Hepatocyte (in vitro differentiated cells): ENCODE measurements around the gene C2orf92. TPM values are rescaled to one million over a fixed set of nuclear protein-coding genes. Genes with fewer than 3 reads are reported as not detected.

Source experiments
- DNase-seq: peaks from one replicate; pipeline ENCODE4 v3.0.0-alpha.2; 2016; ENCODE audit warnings: low spot score
- H2AFZ ChIP-seq: fragments of 200-600 bp; sonication (generic); 2 replicates; pipeline ENCODE4 v1.6.0; 2016; ENCODE audit warnings: antibody characterized with exemption, mild to moderate bottlenecking
- H3K27ac ChIP-seq: fragments of 200-600 bp; sonication (generic); 2 replicates; pipeline ENCODE4 v1.5.1; 2016; ENCODE audit warnings: mild to moderate bottlenecking
- H3K27me3 ChIP-seq: fragments of 200-600 bp; sonication (generic); 2 replicates; pipeline ENCODE4 v1.6.1; 2016
- H3K36me3 ChIP-seq: fragments of 200-600 bp; sonication (generic); replicated peaks from 2 replicates; pipeline ENCODE4 v1.5.1; 2016; ENCODE audit warnings: low read depth; ENCODE audit not compliant: insufficient read depth
- H3K4me1 ChIP-seq: fragments of 200-600 bp; sonication (generic); 2 replicates; pipeline ENCODE4 v1.5.1; 2016; ENCODE audit warnings: mild to moderate bottlenecking, moderate library complexity; ENCODE audit not compliant: insufficient read depth
- H3K4me2 ChIP-seq: fragments of 200-600 bp; sonication (generic); 2 replicates; pipeline ENCODE4 v1.6.0; 2016
- H3K4me3 ChIP-seq: fragments of 200-600 bp; sonication (generic); 2 replicates; pipeline ENCODE4 v1.5.1; 2016; ENCODE audit warnings: mild to moderate bottlenecking
- H3K79me2 ChIP-seq: fragments of 200-600 bp; sonication (generic); 2 replicates; pipeline ENCODE4 v1.6.0; 2017; ENCODE audit warnings: mild to moderate bottlenecking
- H3K9me2 ChIP-seq: fragments of 200-600 bp; sonication (generic); replicated peaks from 2 replicates; pipeline ENCODE4 v1.6.0; 2017; ENCODE audit warnings: mild to moderate bottlenecking; ENCODE audit not compliant: insufficient read depth
- H3K9me3 ChIP-seq: fragments of 200-600 bp; sonication (generic); 2 replicates; pipeline ENCODE4 v1.5.1; 2016; ENCODE audit warnings: low read depth, mild to moderate bottlenecking
- H4K20me1 ChIP-seq: fragments of 200-600 bp; sonication (generic); 2 replicates; pipeline ENCODE4 v1.6.0; 2016; ENCODE audit warnings: mild to moderate bottlenecking; ENCODE audit not compliant: insufficient read depth, poor library complexity, severe bottlenecking
- CTCF ChIP-seq: fragments of 200-600 bp; sonication (generic); IDR thresholded peaks from 2 replicates; pipeline ENCODE4 v1.5.1; 2016; ENCODE audit warnings: antibody characterized with exemption, mild to moderate bottlenecking; ENCODE audit not compliant: poor library complexity
- EZH2 ChIP-seq: fragments of 200-600 bp; sonication (generic); IDR thresholded peaks from 2 replicates; pipeline ENCODE4 v1.6.1; 2016; ENCODE audit warnings: antibody characterized with exemption, mild to moderate bottlenecking, borderline replicate concordance
- EZH2phosphoT487 ChIP-seq: fragments of 200-600 bp; sonication (generic); IDR thresholded peaks from one replicate; pipeline ENCODE4 v1.6.1; 2018; ENCODE audit warnings: antibody characterized with exemption, mild to moderate bottlenecking, low read depth, moderate library complexity; ENCODE audit not compliant: unreplicated experiment, severe bottlenecking
- WGBS: methylation state at CpG from one replicate; pipeline ENCODE4 v1.1.6; 2016; ENCODE audit warnings: low lambda C conversion rate; ENCODE audit errors: missing lambda C conversion rate; 5-methylcytosine and 5-hydroxymethylcytosine counted together
- polyA plus RNA-seq: library from polyadenylated mRNA; unstranded; fragments of >200 nt; fragmentation: Nextera tagmentation; extraction: Ambion mirVana; gene quantifications from 2 replicates; pipeline ENCODE4 v1.2.1, GENCODE V29; 2016
- total RNA-seq: library from RNA; depleted of rRNA; stranded (reverse); fragments of >200 nt; gene quantifications from 2 replicates; pipeline ENCODE4 v1.2.3, GENCODE V29; 2014

C2orf92 gene
- total and polyA plus RNA-seq, 2 experiments from 2014 or later: 2.1 to 4.5 TPM

GRCh38 chr2:97702731-97703470 is 33.4 kb downstream of the C2orf92 start:
- 90% methylated on average over 19 of the region's 19 CpGs for WGBS
- Histone ChIP-seq H3K9me3 (no peaks in the 10 kb centered on the region), H3K27ac (no peak overlapping the region), H3K9me2 (no peaks in the 10 kb centered on the region), H4K20me1 (no peaks in the 10 kb centered on the region), H3K79me2 (no peaks in the 10 kb centered on the region), H3K27me3 (no peaks in the 10 kb centered on the region), H3K36me3 (no peaks in the 10 kb centered on the region), H3K4me3 (no peak overlapping the region), H3K4me2 (no peak overlapping the region), H3K4me1 (no peaks in the 10 kb centered on the region), H2AFZ (no peak overlapping the region)
- DNase-seq: no peak
- TF ChIP-seq EZH2phosphoT487 (no peak), CTCF (no peak), EZH2 (no peak)

DNA sequence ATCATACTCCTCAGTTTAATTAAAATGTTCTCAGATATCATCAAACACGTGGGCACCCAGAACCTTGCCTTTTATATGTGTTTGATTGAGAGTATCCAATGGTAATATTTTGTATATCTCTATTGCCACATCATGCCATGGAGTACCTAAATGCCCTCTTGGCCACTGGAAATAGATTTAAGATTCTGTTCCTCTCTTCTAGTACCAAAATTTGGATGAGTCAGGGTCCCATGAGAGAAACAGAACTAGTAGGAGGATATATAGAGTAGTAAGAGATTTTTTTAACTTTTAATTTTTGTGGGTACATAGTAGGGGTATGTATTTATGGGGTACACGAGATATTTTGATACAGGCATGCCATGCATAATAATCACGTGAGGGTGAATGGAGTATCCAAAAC is 34.2 kb downstream of the C2orf92 start:
- 84% methylated on average over 3 of the region's 3 CpGs for WGBS
- no peaks in the 10 kb centered on the region for H3K9me3 ChIP-seq

DNA sequence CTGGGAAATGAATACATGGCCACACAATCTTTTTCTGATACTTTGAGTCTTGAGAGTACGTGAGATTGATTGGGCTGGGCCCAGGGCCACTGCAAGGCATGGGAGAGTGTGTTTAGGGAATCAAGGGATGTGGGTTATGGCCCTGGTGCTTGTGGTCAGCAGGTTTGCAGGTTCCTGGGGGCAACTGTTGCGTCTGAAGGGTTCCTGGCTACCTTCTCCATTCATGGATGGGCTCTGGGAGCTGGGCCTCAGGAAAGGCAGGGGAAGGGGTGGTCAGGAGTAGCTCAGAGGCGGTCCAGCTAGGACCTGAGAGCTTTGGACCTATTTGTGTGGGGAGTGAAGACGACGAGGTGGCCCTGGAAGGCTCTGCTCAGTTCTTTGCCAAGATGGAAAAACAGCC is 35.5 kb downstream of the C2orf92 start:
- WGBS: 86% methylated on average over 5 of the region's 5 CpGs
- Histone ChIP-seq H3K9me2 (no peaks in the 10 kb centered on the region), H3K79me2 (no peaks in the 10 kb centered on the region), H3K4me3 (no peak overlapping the region), H3K4me2 (no peak overlapping the region), H3K27ac (no peak overlapping the region), H4K20me1 (no peaks in the 10 kb centered on the region), H2AFZ (no peak overlapping the region), H3K4me1 (no peaks in the 10 kb centered on the region), H3K9me3 (no peaks in the 10 kb centered on the region), H3K36me3 (no peaks in the 10 kb centered on the region), H3K27me3 (no peaks in the 10 kb centered on the region)
- no peak for DNase-seq
- no peak for TF ChIP-seq CTCF

More for the DNA sequence above, 34.2 kb downstream of the C2orf92 start:
- Histone ChIP-seq H3K79me2 (no peaks in the 10 kb centered on the region), H3K4me3 (no peak overlapping the region), H3K27me3 (no peaks in the 10 kb centered on the region), H3K9me2 (no peaks in the 10 kb centered on the region), H4K20me1 (no peaks in the 10 kb centered on the region), H3K4me2 (no peak overlapping the region), H3K36me3 (no peaks in the 10 kb centered on the region), H3K27ac (no peak overlapping the region), H3K4me1 (no peaks in the 10 kb centered on the region), H2AFZ (no peak overlapping the region)
- TF ChIP-seq CTCF (no peak), EZH2phosphoT487 (no peak), EZH2 (no peak)
- no peak for DNase-seq

DNA sequence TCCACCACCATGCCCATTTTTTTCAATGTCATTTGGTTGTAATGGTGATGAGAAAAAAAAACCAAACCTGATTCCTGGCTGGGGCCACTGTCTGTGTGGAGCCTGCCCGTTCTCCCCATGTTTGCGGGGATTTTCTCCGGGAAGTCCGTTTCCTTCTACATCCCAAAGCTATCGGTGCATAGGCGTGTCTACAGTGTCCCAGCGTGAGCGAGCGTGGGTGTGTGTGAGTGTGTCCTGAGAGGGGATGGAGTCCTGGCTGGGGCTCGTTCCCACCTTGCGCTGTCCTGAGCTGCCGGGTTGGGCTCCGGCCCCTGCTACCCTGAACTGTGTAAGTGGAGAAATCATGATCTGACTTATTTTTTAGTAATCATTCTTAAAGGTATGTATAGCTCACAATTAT is 36.6 kb downstream of the C2orf92 start:
- Histone ChIP-seq H3K4me3 (no peak overlapping the region), H3K4me1 (no peaks in the 10 kb centered on the region), H3K79me2 (no peaks in the 10 kb centered on the region), H4K20me1 (no peaks in the 10 kb centered on the region), H3K9me2 (no peaks in the 10 kb centered on the region), H3K9me3 (no peaks in the 10 kb centered on the region), H3K36me3 (no peaks in the 10 kb centered on the region), H3K27ac (no peak overlapping the region), H3K27me3 (no peaks in the 10 kb centered on the region), H2AFZ (no peak overlapping the region), H3K4me2 (no peak overlapping the region)
- TF ChIP-seq CTCF (no peak), EZH2phosphoT487 (no peak), EZH2 (no peak)
- 94% methylated on average over 13 of the region's 13 CpGs for WGBS
- DNase-seq: peak; percentile 1
